GM12878 (cell line): ENCODE measurements around the gene SOBP. TPM values are rescaled to one million over a fixed set of nuclear protein-coding genes. Genes with fewer than 3 reads are reported as not detected.

Experiments
- ATAC-seq: fragments of 200-7000 bp; cut with Tn5 transposase; 3 replicates; pipeline ENCODE4 v1.9.1; 2020; ENCODE audit warnings: mild to moderate bottlenecking, moderate library complexity
- BruUV-seq: library from RNA; stranded (reverse); fragments of 400-500 nt; replicated peaks from 2 replicates; lab custom pipeline; 2021; lab: Mats Ljungman, UMichigan
- CTCF ChIA-PET: fragments of 300-600 bp; sonication (Branson Sonifier 250); formaldehyde crosslinking; extraction: SDS; loops from one replicate; lab custom pipeline; 2021; ENCODE audit warnings: inconsistent platforms; lab: Yijun Ruan, JAX
- POLR2A ChIA-PET: fragments of 350-600 bp; formaldehyde crosslinking; extraction: SDS; loops from one replicate; lab custom pipeline; 2021; ENCODE audit warnings: inconsistent platforms; lab: Charles Lee
- RAD21 ChIA-PET: fragments of 300-600 bp; sonication (Branson Sonifier 250); formaldehyde crosslinking; loops from one replicate; lab custom pipeline; 2023; ENCODE audit warnings: antibody characterized with exemption; ENCODE audit not compliant: unreplicated experiment; lab: Charles Lee
- SMC1A ChIA-PET: fragments of 300-600 bp; sonication (Branson Sonifier 250); formaldehyde crosslinking; loops from one replicate; lab custom pipeline; 2023; ENCODE audit not compliant: unreplicated experiment, uncharacterized antibody; lab: Charles Lee
- DNase-seq: peaks from one replicate; pipeline ENCODE4 v3.0.0-alpha.2; 2011; ENCODE audit warnings: low read depth, low spot score
- FAIRE-seq: peaks from 3 replicates; lab custom pipeline; 2011; peaks lifted over from hg19 to GRCh38; lab: Jason Lieb, UNC
- H2AFZ ChIP-seq: 2 replicates; pipeline ENCODE4 v1.6.0; 2011; ENCODE audit warnings: low read depth, low read length, control low read depth; ENCODE audit not compliant: control insufficient read depth
- H3K27ac ChIP-seq: 2 replicates; pipeline ENCODE4 v1.5.1; 2011; ENCODE audit warnings: control low read depth; ENCODE audit not compliant: control insufficient read depth, insufficient read depth
- H3K27me3 ChIP-seq, 2 experiments: replicated peaks in 1 of 2; 2 replicates each; pipeline versions ENCODE4 v1.6.0 to v1.6.1; 2011; ENCODE audit warnings: low read length in 1 of 2; ENCODE audit not compliant: control insufficient read depth in 2 of 2, insufficient read depth in 2 of 2
- H3K36me3 ChIP-seq, 2 experiments: 2 replicates each; pipeline ENCODE4 v1.5.1; 2011; ENCODE audit warnings: low read length in 1 of 2; ENCODE audit not compliant: control insufficient read depth in 2 of 2, insufficient read depth in 2 of 2
- H3K4me1 ChIP-seq: 2 replicates; pipeline ENCODE4 v1.6.1; 2011; ENCODE audit warnings: mild to moderate bottlenecking, low read length, moderate library complexity, mixed read lengths; ENCODE audit not compliant: control insufficient read depth, insufficient read depth
- H3K4me2 ChIP-seq: 2 replicates; pipeline ENCODE4 v1.6.0; 2011; ENCODE audit warnings: control low read depth; ENCODE audit not compliant: control insufficient read depth, insufficient read depth
- H3K4me3 ChIP-seq: fragments of 200-600 bp; sonication (generic); 2 replicates; pipeline ENCODE4 v1.5.1; 2016
- H3K79me2 ChIP-seq: 2 replicates; pipeline ENCODE4 v1.6.0; 2011; ENCODE audit warnings: low read length; ENCODE audit not compliant: control insufficient read depth, insufficient read depth
- H3K9ac ChIP-seq: 2 replicates; pipeline ENCODE4 v1.8.0; 2011; ENCODE audit warnings: low read length, control low read depth, mixed read lengths; ENCODE audit not compliant: control insufficient read depth, insufficient read depth
- H3K9me3 ChIP-seq: replicated peaks from 3 replicates; pipeline ENCODE4 v1.5.1; 2011; ENCODE audit warnings: mild to moderate bottlenecking, low read length; ENCODE audit not compliant: control insufficient read depth, insufficient read depth
- H4K20me1 ChIP-seq: 2 replicates; pipeline ENCODE4 v1.6.0; 2011; ENCODE audit not compliant: control insufficient read depth, insufficient read depth
- BRCA1 ChIP-seq: IDR thresholded peaks from 2 replicates; pipeline ENCODE4 v1.6.1; 2011; ENCODE audit warnings: low read depth, low read length, improper control_type of control experiment
- CBFB ChIP-seq: IDR thresholded peaks from 2 replicates; pipeline ENCODE4 v1.6.1; 2016; ENCODE audit warnings: antibody characterized with exemption, low read depth
- DPF2 ChIP-seq: fragments of 450-650 bp; IDR thresholded peaks from 2 replicates; pipeline ENCODE4 v1.6.1; 2017; ENCODE audit warnings: mild to moderate bottlenecking
- EGR1 ChIP-seq, 2 experiments: IDR thresholded peaks; 1 replicate in 1 of 2; 2 replicates in 1 of 2; pipeline ENCODE4 v1.6.1; 2011 to 2012; ENCODE audit warnings: low read depth in 2 of 2, low read length in 2 of 2, borderline replicate concordance in 1 of 2, mild to moderate bottlenecking in 1 of 2, moderate library complexity in 1 of 2
- FOXM1 ChIP-seq: IDR thresholded peaks from 2 replicates; pipeline ENCODE4 v1.6.1; 2012; ENCODE audit warnings: low read depth, mild to moderate bottlenecking, inconsistent platforms, low read length, moderate library complexity
- IRF5 ChIP-seq: fragments of 450-650 bp; IDR thresholded peaks from 2 replicates; pipeline ENCODE4 v1.6.1; 2017; ENCODE audit warnings: borderline replicate concordance
- JUND ChIP-seq: IDR thresholded peaks from 2 replicates; pipeline ENCODE4 v1.6.1; 2012; ENCODE audit warnings: low read depth, mild to moderate bottlenecking, low read length, improper control_type of control experiment, moderate library complexity
- MEF2A ChIP-seq: IDR thresholded peaks from 2 replicates; pipeline ENCODE4 v1.6.1; 2011; ENCODE audit warnings: low read depth, mild to moderate bottlenecking, low read length, moderate library complexity; ENCODE audit not compliant: insufficient read depth
- NFIC ChIP-seq: IDR thresholded peaks from 2 replicates; pipeline ENCODE4 v1.6.1; 2012; ENCODE audit warnings: low read depth, mild to moderate bottlenecking, inconsistent platforms, low read length, moderate library complexity
- PML ChIP-seq: IDR thresholded peaks from 2 replicates; pipeline ENCODE4 v1.6.1; 2012; ENCODE audit warnings: low read length, inconsistent platforms
- POLR2A ChIP-seq: IDR thresholded peaks from 2 replicates; pipeline ENCODE4 v1.6.1; 2011; ENCODE audit warnings: low read depth, mild to moderate bottlenecking, low read length
- POLR2AphosphoS5 ChIP-seq: IDR thresholded peaks from 2 replicates; pipeline ENCODE4 v1.6.1; 2011; ENCODE audit warnings: mild to moderate bottlenecking, low read length, inconsistent platforms
- RAD51 ChIP-seq: fragments of 450-650 bp; IDR thresholded peaks from 2 replicates; pipeline ENCODE4 v1.6.1; 2016; ENCODE audit warnings: moderate library complexity, mild to moderate bottlenecking, inconsistent platforms
- RFX5 ChIP-seq: IDR thresholded peaks from 2 replicates; pipeline ENCODE4 v1.6.1; 2011; ENCODE audit warnings: low read depth, low read length, improper control_type of control experiment
- TARDBP ChIP-seq: IDR thresholded peaks from 2 replicates; pipeline ENCODE4 v1.6.1; 2016; ENCODE audit warnings: borderline replicate concordance
- USF2 ChIP-seq: IDR thresholded peaks from 2 replicates; pipeline ENCODE4 v1.6.1; 2011; ENCODE audit warnings: low read depth, low read length, improper control_type of control experiment, borderline replicate concordance
- WGBS: methylation state at CpG from one replicate; pipeline ENCODE4 v1.1.6; 2016; ENCODE audit warnings: low lambda C conversion rate; ENCODE audit not compliant: insufficient replicate concordance, insufficient coverage; ENCODE audit errors: missing lambda C conversion rate; 5-methylcytosine and 5-hydroxymethylcytosine counted together
- in situ Hi-C: fragments of 300-500 bp; cut with MboI; formaldehyde crosslinking; loops from 9 replicates; pipeline ENCODE4 v1.14.3; 2018; ENCODE audit warnings: mixed read lengths
- intact Hi-C: fragments of 100-400 bp; cut with micrococcal nuclease; formaldehyde crosslinking; loops from one replicate; pipeline ENCODE4 v1.14.2; 2022; ENCODE audit not compliant: unreplicated experiment
- polyA plus RNA-seq, 11 experiments: library from polyadenylated mRNA; depleted of rRNA in 4 of 11; unstranded in 6 of 11; stranded (reverse) in 5 of 11; fragments of >200 nt; fragmentation: Nextera tagmentation in 4 of 11; fragmentation: Illumina TruSeq in 1 of 11; extraction: Ambion mirVana in 4 of 11; extraction: Trizol in 1 of 11; gene quantifications; 1 replicate in 1 of 11; 2 replicates in 10 of 11; pipeline versions ENCODE4 v1.2.1 to v1.2.3, GENCODE V29; 2011 to 2016; ENCODE audit warnings: inconsistent platforms in 2 of 11, missing spikeins in 2 of 11, low read depth in 1 of 11
- total RNA-seq, 4 experiments: library from RNA; depleted of rRNA in 3 of 4; stranded (reverse); fragments of >200 nt in 3 of 4; fragmentation: Illumina TruSeq in 1 of 4; extraction: Trizol in 1 of 4; gene quantifications; 2 replicates each; pipeline versions ENCODE4 v1.2.1 to v1.2.3, GENCODE V29; 2013 to 2021
- TF ChIP-seq, protein P1 (sequence below): IDR thresholded peaks from 2 replicates; pipeline ENCODE4 v1.6.1; 2011; ENCODE audit warnings: borderline replicate concordance, low read depth, mild to moderate bottlenecking, moderate library complexity, low read length; ENCODE audit not compliant: insufficient read depth, poor library complexity, severe bottlenecking
- TF ChIP-seq, protein P2 (sequence below): IDR thresholded peaks from 2 replicates; pipeline ENCODE4 v1.6.1; 2012; ENCODE audit warnings: low read depth, low read length, improper control_type of control experiment
- TF ChIP-seq, protein P3 (sequence below): IDR thresholded peaks from 2 replicates; pipeline ENCODE4 v1.6.1; 2012; ENCODE audit warnings: low read depth, low read length, improper control_type of control experiment

The SOBP gene
- total and polyA plus RNA-seq, 10 of the 15 experiments (the other 5 are each of a cell fraction or from before 2014, with no cell fraction given), result 0.49 to 1.9 (median 0.78) TPM

GRCh38 chr6:107652526-107653182 is 162.7 kb downstream of the SOBP start (continued):
- TF ChIP-seq, protein P1, sequence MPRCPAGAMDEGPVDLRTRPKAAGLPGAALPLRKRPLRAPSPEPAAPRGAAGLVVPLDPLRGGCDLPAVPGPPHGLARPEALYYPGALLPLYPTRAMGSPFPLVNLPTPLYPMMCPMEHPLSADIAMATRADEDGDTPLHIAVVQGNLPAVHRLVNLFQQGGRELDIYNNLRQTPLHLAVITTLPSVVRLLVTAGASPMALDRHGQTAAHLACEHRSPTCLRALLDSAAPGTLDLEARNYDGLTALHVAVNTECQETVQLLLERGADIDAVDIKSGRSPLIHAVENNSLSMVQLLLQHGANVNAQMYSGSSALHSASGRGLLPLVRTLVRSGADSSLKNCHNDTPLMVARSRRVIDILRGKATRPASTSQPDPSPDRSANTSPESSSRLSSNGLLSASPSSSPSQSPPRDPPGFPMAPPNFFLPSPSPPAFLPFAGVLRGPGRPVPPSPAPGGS, result no peak
- TF ChIP-seq, all 136 proteins: peak for 0

DNA sequence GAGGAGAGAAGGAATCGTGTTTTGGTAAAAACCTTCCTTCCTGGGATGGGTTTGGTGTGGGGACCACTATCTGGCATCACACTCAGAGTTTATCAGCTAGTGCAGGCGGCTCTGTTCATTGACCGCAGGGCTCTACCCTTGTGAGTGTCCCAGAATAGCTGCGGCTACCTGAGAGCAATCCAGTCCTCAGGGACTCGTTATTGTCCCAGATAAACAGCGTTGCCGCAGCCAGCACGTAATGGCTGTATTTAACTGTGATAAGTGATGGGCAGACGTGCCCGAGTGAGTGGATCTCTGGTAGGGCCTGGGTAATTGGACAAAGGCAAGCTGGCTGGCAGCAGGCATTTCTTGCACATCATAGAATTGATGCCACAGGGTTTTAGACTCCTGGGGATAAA is 163.3 kb downstream of the SOBP start:
- FAIRE-seq, result no peak
- intact Hi-C loops, result loop anchor here (10.0 kb wide), 1 partner anchor 538 kb away; the partner anchor contains the start of gene BEND3
- Histone ChIP-seq H3K9me3 (no peaks in the 10 kb centered on the region), H4K20me1 (no peaks in the 10 kb centered on the region), H3K27ac (no peak overlapping the region), H3K27me3 (no peaks in the 10 kb centered on the region), H3K4me3 (no peak overlapping the region), H3K9ac (no peak overlapping the region), H3K4me1 (peaks cover 16% of the 10 kb centered on the region), H3K36me3 (no peaks in the 10 kb centered on the region), H3K4me2 (no peak overlapping the region), H3K79me2 (no peaks in the 10 kb centered on the region), H2AFZ (no peak overlapping the region)
- WGBS, result 85% methylated on average over 10 of the region's 10 CpGs
- ATAC-seq, result no peak
- RAD21 ChIA-PET, result no interaction called here
- POLR2A ChIA-PET, result no interaction called here
- in situ Hi-C loops, result no loop called here
- DNase-seq, result no peak
- BruUV-seq, result no TSS peak
- CTCF ChIA-PET, result interaction anchor here (2.0 kb wide), 1 partner anchor 334 kb away, joined by 11 read pairs; no protein-coding TSS in a partner anchor
- SMC1A ChIA-PET, result interaction anchor here (2.8 kb wide), 1 partner anchor 11 kb away, joined by 16 read pairs; no protein-coding TSS in a partner anchor
- TF ChIP-seq RFX5 (no peak), BRCA1 (no peak), DPF2 (no peak), FOXM1 (no peak), JUND (no peak), POLR2AphosphoS5 (no peak), TARDBP (no peak), NFIC (no peak), RAD51 (no peak), MEF2A (no peak), EGR1 (IDR thresholded peaks at IDR 0.05; ENCODE audit: borderline replicate concordance in 1 of 2, low read depth in 2 of 2, low read length in 2 of 2) (no peak), PML (no peak), IRF5 (no peak), CBFB (no peak), USF2 (no peak), POLR2A (no peak)
- TF ChIP-seq, protein P2, sequence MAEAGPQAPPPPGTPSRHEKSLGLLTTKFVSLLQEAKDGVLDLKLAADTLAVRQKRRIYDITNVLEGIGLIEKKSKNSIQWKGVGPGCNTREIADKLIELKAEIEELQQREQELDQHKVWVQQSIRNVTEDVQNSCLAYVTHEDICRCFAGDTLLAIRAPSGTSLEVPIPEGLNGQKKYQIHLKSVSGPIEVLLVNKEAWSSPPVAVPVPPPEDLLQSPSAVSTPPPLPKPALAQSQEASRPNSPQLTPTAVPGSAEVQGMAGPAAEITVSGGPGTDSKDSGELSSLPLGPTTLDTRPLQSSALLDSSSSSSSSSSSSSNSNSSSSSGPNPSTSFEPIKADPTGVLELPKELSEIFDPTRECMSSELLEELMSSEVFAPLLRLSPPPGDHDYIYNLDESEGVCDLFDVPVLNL, result no peak
- TF ChIP-seq, protein P3, sequence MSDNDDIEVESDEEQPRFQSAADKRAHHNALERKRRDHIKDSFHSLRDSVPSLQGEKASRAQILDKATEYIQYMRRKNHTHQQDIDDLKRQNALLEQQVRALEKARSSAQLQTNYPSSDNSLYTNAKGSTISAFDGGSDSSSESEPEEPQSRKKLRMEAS, result no peak
